Measurements from ENCODE around the gene MTRF1. TPM values are rescaled to one million over a fixed set of nuclear protein-coding genes. Genes with fewer than 3 reads are reported as not detected.

The MTRF1 gene
- total RNA-seq, 1 donor from 2014 or later = 24.9 TPM

DNA sequence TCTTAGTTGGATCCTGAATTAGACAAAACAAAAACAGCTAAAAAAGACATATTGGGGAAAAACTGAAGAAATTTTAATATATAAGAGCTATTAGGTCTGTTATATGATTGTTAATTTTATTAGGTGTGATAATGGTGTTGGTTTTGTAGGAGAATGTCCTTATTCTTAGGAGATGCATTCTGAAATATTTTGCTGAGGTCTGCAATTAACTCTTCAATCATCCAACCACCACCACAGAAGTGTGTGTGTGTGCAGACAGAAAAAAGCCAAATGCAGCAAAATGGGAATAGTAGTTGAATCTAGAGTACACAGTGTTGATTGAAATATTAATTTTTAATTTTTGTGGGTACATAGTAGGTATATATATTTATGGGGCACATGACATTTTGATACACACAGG, 56.9 kb downstream of the MTRF1 start:
- Mint-ChIP-seq H3K9me3 (peaks cover 31% of the 10 kb centered on the region), H3K27me3 (ENCODE audit: insufficient read depth, low read depth) (no peaks in the 10 kb centered on the region), H3K4me3 (no peak overlapping the region), H3K36me3 (peaks cover 2% of the 10 kb centered on the region), H3K4me1 (no peaks in the 10 kb centered on the region), H3K27ac (no peak overlapping the region)
- no peak for DNase-seq (ENCODE audit: low spot score)
- Histone ChIP-seq H3F3A (ENCODE audit: low read depth) (no peaks in the 10 kb centered on the region), H3K27ac (no peak overlapping the region), H2AFZ (replicated peaks) (no peak overlapping the region), H3K4me3 (no peak overlapping the region), H3K36me3 (no peaks in the 10 kb centered on the region), H3K79me2 (ENCODE audit: low read depth) (no peaks in the 10 kb centered on the region), H4K20me1 (ENCODE audit: low read depth) (no peaks in the 10 kb centered on the region), H3K9me3 (ENCODE audit: low read depth) (peaks cover 7% of the 10 kb centered on the region), H3K4me1 (no peaks in the 10 kb centered on the region), H3K27me3 (no peaks in the 10 kb centered on the region), H3K9ac (no peak overlapping the region), H3K4me2 (no peak overlapping the region)
- TF ChIP-seq EZH2 (IDR thresholded peaks at IDR 0.05) (no peak), EZH2phosphoT487 (IDR thresholded peaks at IDR 0.05) (no peak)

DNA sequence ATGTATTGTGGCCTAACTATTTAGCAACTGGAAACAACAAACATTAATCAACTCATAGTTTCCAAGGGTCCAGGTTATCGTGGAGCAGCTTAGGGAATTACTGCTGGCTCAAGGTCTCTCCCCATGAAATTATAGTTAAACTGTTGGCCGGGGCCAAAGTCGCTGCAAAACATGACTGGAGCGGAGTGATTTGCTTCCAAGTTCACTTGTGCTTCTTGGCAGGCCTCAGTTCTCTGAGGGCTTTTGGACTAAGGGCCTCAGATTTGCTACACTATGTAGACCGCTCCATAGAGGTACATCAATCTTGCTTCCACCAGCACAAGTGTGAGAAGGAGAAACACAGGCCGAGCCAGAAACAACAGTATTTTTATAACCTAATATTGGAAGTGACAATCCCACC, 59.6 kb downstream of the MTRF1 start:
- Mint-ChIP-seq H3K4me1 (no peaks in the 10 kb centered on the region), H3K36me3 (no peaks in the 10 kb centered on the region), H3K27me3 (ENCODE audit: insufficient read depth, low read depth) (no peaks in the 10 kb centered on the region), H3K4me3 (no peak overlapping the region), H3K27ac (no peak overlapping the region), H3K9me3 (peaks cover 13% of the 10 kb centered on the region)
- Histone ChIP-seq H2AFZ (replicated peaks) (no peak overlapping the region), H3K27me3 (no peaks in the 10 kb centered on the region), H3K9ac (no peak overlapping the region), H3K36me3 (no peaks in the 10 kb centered on the region), H3K4me2 (no peak overlapping the region), H4K20me1 (ENCODE audit: low read depth) (no peaks in the 10 kb centered on the region), H3K79me2 (ENCODE audit: low read depth) (no peaks in the 10 kb centered on the region), H3K9me3 (ENCODE audit: low read depth) (no peaks in the 10 kb centered on the region), H3K4me1 (no peaks in the 10 kb centered on the region), H3F3A (ENCODE audit: low read depth) (no peaks in the 10 kb centered on the region), H3K4me3 (no peak overlapping the region), H3K27ac (no peak overlapping the region)
- TF ChIP-seq EZH2 (IDR thresholded peaks at IDR 0.05) (no peak), EZH2phosphoT487 (IDR thresholded peaks at IDR 0.05) (no peak)
- TF ChIP-seq, protein P1, sequence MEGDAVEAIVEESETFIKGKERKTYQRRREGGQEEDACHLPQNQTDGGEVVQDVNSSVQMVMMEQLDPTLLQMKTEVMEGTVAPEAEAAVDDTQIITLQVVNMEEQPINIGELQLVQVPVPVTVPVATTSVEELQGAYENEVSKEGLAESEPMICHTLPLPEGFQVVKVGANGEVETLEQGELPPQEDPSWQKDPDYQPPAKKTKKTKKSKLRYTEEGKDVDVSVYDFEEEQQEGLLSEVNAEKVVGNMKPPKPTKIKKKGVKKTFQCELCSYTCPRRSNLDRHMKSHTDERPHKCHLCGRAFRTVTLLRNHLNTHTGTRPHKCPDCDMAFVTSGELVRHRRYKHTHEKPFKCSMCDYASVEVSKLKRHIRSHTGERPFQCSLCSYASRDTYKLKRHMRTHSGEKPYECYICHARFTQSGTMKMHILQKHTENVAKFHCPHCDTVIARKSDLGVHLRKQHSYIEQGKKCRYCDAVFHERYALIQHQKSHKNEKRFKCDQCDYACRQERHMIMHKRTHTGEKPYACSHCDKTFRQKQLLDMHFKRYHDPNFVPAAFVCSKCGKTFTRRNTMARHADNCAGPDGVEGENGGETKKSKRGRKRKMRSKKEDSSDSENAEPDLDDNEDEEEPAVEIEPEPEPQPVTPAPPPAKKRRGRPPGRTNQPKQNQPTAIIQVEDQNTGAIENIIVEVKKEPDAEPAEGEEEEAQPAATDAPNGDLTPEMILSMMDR (IDR thresholded peaks at IDR 0.05) = no peak
- DNase-seq (ENCODE audit: low spot score) = no peak

DNA sequence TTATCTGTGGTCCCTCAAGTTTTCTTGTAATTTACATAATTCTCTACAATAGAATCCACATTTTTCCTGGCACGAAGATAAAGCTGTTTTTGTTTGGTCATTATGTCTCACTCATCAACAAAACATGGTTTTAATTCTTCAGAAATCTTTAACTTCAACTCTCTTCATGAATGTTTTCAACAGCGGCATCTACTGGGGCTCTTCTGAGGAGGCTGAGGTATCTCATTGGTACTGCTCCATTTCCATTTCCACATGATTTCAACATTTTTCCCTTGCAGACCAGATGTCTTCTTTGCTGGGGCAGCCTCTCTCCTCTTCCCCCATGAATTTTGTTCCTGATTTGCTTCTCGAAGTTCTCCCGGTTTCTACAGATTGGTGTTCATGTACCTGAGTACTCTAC, 63.2 kb downstream of the MTRF1 start:
- no peaks in the 10 kb centered on the region for H3K36me3 ChIP-seq
- no peaks in the 10 kb centered on the region for H3K9me3 ChIP-seq (ENCODE audit: low read depth)
- H3K79me2 ChIP-seq (ENCODE audit: low read depth) = no peaks in the 10 kb centered on the region
- H2AFZ ChIP-seq (replicated peaks) = no peak overlapping the region
- no peak overlapping the region for H3K4me2 ChIP-seq
- no peak overlapping the region for H3K27ac Mint-ChIP-seq
- TF ChIP-seq EZH2 (IDR thresholded peaks at IDR 0.05) (no peak), EZH2phosphoT487 (IDR thresholded peaks at IDR 0.05) (no peak)
- TF ChIP-seq, protein P1 (IDR thresholded peaks at IDR 0.05) = no peak
- H3K4me1 ChIP-seq = no peaks in the 10 kb centered on the region
- no peaks in the 10 kb centered on the region for H3K27me3 Mint-ChIP-seq (ENCODE audit: insufficient read depth, low read depth)
- no peaks in the 10 kb centered on the region for H3K36me3 Mint-ChIP-seq
- H3K9me3 Mint-ChIP-seq = no peaks in the 10 kb centered on the region
- no peak overlapping the region for H3K9ac ChIP-seq
- H3F3A ChIP-seq (ENCODE audit: low read depth) = no peaks in the 10 kb centered on the region
- no peaks in the 10 kb centered on the region for H3K27me3 ChIP-seq
- H3K4me3 ChIP-seq = no peak overlapping the region
- H3K27ac ChIP-seq = no peak overlapping the region
- H3K4me1 Mint-ChIP-seq = no peaks in the 10 kb centered on the region
- no peak overlapping the region for H3K4me3 Mint-ChIP-seq
- DNase-seq (ENCODE audit: low spot score) = no peak
- no peaks in the 10 kb centered on the region for H4K20me1 ChIP-seq (ENCODE audit: low read depth)

DNA sequence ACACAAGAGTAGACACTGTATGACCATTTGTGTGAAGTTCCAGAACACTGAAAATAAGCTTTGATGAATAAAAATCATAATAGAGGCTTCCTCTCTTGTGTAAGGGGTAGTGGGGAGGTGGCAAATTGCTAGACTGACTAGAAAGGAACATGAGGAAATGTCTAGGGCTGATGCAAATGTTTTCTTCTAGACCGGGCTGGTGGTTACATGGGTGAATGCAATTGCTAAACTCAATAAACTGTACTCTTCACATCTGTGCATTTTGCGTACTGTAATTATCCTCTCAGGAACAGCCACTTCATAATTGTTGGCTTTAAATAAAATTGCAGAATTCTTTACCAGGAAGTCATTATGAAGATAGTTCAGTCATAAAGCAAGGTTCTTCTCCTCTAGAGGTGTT, 63.9 kb downstream of the MTRF1 start:
- H3F3A ChIP-seq (ENCODE audit: low read depth) = no peaks in the 10 kb centered on the region
- Mint-ChIP-seq H3K9me3 (no peaks in the 10 kb centered on the region), H3K4me1 (no peaks in the 10 kb centered on the region), H3K27ac (no peak overlapping the region), H3K27me3 (ENCODE audit: insufficient read depth, low read depth) (no peaks in the 10 kb centered on the region), H3K4me3 (no peak overlapping the region), H3K36me3 (no peaks in the 10 kb centered on the region)
- H3K4me3 ChIP-seq = no peak overlapping the region
- H2AFZ ChIP-seq (replicated peaks) = no peak overlapping the region
- H3K9ac ChIP-seq = no peak overlapping the region
- H3K27ac ChIP-seq = no peak overlapping the region
- TF ChIP-seq EZH2 (IDR thresholded peaks at IDR 0.05) = no peak
- no peaks in the 10 kb centered on the region for H3K4me1 ChIP-seq
- H3K27me3 ChIP-seq = no peaks in the 10 kb centered on the region
- no peaks in the 10 kb centered on the region for H3K36me3 ChIP-seq
- H3K79me2 ChIP-seq (ENCODE audit: low read depth) = no peaks in the 10 kb centered on the region
- no peak overlapping the region for H3K4me2 ChIP-seq
- no peaks in the 10 kb centered on the region for H4K20me1 ChIP-seq (ENCODE audit: low read depth)
- H3K9me3 ChIP-seq (ENCODE audit: low read depth) = no peaks in the 10 kb centered on the region
- no peak for DNase-seq (ENCODE audit: low spot score)

Measured in neural progenitor cell (in vitro differentiated cells).